Measurements from ENCODE around the gene MYD88.

DNA sequence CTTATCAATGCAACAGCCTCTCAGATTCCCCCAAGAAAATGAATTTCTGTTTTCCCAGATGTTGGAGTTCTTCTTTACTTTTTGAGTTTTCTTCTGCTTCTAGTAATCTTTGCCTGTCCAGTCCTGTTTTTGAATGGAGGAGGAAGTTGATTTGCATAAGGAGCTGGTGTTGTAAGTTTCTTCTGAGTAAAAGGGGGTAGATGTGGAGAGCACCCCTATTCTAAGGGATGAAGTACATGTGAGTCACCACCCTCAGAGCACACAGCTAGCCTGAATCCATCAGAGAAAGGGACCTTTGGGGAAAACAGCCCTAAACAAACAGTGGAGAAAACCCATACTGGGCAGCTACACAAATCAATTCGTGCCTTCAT is 36.0 kb upstream of the MYD88 start:
- TF ChIP-seq, protein P1, sequence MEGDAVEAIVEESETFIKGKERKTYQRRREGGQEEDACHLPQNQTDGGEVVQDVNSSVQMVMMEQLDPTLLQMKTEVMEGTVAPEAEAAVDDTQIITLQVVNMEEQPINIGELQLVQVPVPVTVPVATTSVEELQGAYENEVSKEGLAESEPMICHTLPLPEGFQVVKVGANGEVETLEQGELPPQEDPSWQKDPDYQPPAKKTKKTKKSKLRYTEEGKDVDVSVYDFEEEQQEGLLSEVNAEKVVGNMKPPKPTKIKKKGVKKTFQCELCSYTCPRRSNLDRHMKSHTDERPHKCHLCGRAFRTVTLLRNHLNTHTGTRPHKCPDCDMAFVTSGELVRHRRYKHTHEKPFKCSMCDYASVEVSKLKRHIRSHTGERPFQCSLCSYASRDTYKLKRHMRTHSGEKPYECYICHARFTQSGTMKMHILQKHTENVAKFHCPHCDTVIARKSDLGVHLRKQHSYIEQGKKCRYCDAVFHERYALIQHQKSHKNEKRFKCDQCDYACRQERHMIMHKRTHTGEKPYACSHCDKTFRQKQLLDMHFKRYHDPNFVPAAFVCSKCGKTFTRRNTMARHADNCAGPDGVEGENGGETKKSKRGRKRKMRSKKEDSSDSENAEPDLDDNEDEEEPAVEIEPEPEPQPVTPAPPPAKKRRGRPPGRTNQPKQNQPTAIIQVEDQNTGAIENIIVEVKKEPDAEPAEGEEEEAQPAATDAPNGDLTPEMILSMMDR (IDR thresholded peaks at IDR 0.05): no peak
- TF ChIP-seq POLR2A (IDR thresholded peaks at IDR 0.05) (no peak), POLR2AphosphoS5 (IDR thresholded peaks at IDR 0.05; ENCODE audit: insufficient read depth in 1 of 2, low read depth in 1 of 2) (no peak)

All from vagina (tissue), 2 donors.